GM19372 (cell line): ENCODE data around the gene AK2.
A peak's percentile ranks its signal among the peaks of the same experiment; 100 is the strongest.
"Not testable (repeated sequence)": the region's sequence is repeated elsewhere in the genome, so short reads cannot be mapped to it uniquely, and the experiment has no call there.

Experiments
- ATAC-seq: cut with Tn5 transposase; IDR thresholded peaks from one replicate; pipeline ENCODE4 v1.9.1; 2021; ENCODE audit warnings: mild to moderate bottlenecking, low read depth, moderate library complexity; ENCODE audit not compliant: unreplicated experiment

Gene AK2

DNA sequence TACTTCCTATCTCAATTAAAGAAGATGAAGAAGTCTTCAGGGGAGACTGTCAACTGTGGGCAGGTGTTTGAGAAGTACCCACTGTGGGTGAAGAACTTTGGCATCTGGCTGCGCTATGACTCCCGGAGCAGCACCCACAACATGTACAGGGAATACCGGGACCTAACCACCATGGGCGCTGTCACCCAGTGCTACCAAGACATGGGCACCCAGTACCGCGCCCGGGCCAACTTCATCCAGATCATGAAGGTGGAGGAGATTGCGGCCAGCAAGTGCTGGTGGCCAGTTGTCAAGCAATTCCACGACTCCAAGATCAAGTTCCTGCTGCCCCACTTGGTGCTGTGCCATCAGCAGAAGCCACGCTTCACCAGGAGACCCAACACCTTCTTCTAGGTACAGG, 56.6 kb downstream of the AK2 start:
- no peak for ATAC-seq

DNA sequence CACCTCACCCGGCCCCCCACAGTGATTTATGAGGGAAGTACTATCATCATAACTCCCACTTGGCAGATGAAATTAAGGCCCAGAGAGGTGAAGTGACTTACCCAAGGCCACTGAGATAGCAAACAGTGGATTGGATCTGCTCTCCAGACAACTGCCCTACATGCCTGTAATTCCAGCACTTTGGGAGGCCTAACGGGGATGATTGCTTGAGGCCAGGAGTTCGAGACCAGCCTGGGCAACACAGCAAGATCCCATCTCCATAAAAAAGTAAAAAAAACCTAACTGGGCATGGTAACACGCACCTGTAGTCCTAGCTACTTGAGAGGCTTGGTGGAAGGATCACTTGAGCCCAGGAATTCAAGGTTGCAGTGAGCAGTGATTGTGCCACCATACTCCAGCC, 57.8 kb downstream of the AK2 start:
- ATAC-seq: no peak

DNA sequence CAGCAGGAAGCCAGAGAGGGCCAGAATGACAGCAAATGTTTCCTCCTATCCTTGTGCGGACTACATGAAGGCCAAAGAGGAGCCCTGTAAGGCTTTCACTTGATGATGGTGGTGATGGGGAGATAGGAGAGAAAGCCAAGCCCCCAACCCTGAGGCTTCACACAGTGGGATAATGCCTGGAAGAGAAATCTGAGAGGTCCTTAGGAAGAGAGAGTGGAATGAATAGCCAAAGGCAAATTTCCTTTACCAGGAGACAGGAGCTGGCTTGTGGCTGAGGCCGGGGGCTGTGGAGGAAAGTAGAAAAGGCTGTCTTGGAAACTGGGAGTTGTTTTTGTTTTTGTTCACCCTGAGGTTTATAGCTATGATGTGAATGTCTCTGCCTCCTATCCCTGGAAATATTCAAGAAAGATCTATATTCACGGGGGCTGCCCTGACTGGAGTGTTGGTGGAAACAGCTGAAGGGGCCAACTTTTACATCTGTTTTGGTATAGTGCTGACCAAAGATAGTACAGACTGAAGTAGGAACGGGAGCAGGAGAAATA, 59.1 kb downstream of the AK2 start:
- ATAC-seq: no peak

DNA sequence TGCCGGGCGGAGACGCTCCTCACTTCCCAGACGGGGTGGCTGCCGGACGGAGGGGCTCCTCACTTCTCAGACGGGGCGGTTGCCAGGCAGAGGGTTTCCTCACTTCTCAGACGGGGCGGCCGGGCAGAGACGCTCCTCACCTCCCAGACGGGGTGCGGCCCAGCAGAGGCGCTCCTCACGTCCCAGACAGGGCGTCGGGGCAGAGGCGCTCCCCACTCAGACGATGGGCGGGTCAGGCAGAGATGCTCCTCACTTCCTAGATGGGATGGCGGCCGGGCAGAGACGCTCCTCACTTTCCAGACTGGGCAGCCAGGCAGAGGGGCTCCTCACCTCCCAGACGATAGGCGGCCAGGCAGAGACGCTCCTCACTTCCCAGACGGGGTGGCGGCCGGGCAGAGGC, 61.6 kb downstream of the AK2 start:
- ATAC-seq: not testable (repeated sequence)

DNA sequence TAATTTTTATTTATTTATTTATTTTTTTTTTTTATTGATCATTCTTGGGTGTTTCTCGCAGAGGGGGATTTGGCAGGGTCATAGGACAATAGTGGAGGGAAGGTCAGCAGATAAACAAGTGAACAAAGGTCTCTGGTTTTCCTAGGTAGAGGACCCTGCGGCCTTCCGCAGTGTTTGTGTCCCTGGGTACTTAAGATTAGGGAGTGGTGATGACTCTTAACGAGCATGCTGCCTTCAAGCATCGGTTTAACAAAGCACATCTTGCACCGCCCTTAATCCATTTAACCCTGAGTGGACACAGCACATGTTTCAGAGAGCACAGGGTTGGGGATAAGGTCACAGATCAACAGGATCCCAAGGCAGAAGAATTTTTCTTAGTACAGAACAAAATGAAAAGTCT, 63.2 kb downstream of the AK2 start:
- not testable (repeated sequence) for ATAC-seq

DNA sequence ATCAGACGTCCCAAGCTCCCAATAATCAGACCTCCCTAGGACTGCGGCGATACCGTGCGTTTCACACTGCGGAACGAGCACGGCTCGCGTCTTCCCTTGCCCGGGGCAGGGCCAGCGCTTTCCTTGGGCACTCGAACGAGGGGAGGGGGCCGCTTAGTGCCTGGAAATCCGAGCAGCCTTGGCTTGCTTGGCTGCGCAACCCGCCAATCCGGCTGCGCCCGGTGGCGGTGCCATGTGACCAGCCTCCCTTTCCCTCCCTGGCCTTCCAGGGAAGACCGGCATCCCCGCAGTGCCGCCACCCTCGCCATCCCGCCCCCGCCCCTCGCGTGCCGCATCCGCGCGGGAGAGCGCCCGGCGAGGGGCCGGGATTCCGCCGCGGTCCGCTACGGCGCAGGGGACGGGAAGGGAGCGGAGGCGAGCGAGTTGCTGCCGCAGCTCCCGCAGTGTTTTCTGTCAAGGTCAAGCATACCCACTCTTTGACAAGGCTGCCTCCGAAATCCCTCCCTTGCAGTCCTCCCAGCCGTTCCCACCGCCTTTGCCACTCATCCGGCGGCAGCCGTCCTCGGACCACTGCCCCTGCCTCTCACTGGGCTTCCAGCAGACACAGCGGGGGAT, 63.8 kb downstream of the AK2 start:
- ATAC-seq: no peak

DNA sequence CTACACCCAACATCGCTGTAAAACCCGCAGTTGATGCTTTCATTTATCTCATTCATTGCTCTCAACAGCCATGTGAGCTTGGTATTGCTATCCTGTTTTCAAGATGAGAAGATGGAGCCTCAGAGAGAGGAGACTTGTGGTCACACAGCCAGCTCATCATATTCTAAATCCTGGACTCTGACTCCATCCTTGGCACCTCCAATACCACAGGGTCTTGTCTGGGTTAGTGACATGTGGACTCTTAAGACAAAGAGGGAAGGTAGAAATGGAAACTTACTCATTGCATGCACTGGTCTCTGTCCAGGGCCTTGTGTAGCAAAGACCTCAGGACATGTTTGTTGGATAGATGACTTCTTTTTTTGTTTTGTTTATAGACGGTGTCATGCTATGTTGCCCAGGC, 65.1 kb downstream of the AK2 start:
- no peak for ATAC-seq

DNA sequence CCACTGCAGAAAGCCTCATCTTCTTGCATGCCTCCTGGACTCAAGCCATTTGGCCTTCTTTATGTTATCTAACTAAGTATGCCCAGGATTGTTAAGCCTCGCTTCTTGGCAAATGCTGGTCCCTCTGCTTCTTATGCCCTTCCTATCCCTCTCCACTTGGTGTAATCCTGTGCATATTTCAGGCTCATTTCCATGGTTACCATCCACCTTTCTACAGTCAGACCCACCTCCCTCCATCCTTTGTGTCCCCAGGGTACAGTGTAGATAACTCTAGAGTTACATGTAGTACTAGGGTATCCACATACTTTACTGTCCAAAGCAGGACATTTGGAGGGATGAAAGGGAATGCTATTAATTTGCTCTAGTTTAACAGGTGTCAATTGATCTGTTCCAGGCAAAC, 65.5 kb downstream of the AK2 start:
- no peak for ATAC-seq

DNA sequence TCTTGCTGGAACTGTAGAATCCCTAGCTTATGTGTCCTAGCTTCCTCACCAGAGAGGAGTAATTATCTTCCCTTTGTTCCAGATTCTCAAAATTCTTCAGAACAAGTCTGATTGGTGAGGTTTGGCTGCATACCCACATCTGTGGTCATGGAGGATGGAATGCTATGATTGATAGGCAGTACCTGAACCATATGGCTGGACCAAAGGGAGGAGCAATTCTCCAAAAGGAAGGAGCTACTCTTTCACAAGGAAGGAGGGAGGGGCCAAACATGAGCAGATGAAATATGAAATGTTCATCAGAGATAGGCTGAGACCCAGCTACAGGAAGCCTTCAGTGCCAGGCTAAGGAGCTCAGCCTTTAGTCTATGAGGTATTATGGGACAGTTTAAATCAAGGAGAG, 67.1 kb downstream of the AK2 start:
- ATAC-seq: no peak

DNA sequence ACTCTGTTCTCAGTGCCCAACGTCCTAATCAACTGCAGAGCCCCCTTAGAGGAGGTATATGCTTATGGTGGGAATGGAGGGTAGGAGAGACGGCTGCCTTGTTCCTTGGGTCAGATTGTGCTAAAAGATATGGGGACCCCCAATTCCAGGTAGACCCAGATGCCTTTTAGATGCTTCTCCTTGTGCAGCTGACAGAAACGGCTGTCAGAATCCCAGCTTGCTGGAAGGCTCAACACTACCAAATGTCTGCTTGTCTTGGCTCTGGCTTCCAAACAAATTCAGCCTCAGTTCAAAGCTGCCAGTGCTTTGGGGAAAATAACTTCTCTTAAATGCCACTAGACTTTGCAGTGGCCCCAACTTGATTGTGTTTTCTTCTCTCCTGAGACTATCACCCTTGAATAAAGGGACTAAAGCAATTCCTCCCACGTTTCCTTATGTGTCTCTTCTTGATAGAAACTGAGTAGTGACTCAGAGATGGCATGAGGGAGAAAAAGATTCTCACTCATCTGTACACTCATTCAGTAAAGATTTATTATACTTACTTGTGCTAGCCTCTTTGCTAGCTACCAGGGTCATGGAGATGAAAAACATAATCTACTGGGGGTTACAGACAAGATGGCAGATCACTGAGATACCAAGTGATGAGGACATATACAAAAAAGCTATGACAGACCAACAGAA, 68.7 kb downstream of the AK2 start:
- no peak for ATAC-seq

DNA sequence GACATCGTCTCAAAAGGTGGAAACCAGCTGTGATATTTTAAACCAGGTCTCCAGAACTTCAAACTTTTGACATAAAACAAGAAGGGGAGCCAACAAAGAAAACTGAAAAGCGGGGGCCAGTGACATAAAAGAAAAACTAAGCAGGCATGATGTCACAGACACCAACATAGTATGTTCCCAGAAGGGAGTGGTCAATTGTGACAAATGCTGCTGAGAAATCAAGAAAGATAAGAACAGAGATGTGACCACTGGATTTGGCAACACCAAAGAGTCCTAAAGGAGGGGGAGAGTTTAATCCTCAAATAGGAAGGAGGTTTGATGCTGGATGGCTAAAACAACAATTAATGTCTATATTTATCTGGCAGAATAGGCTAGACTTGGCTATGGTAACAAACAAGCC, 69.8 kb downstream of the AK2 start:
- ATAC-seq: no peak

DNA sequence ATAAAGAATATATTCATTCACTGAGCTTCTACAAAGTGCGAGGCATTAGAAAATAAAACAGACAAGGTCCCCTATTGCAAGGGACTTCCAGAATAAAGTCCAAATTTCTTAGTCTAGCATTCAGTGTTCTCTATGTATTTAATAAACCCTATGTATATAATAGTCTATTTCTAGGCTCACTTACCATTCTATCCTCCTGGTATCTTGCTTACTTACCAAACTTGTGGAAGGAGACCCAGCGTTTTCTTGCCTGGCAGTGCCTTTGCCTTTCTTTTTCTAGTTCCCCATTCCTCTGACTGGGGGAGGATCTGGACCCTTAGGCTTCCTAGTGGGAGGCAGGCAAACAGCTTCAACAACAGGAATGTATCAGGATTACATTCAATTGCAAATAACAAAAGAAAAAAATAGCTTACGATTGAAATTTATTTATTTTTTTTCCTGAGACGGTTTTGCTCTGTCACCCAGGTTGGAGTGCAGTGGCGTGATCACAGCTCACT, 71.4 kb downstream of the AK2 start:
- no peak for ATAC-seq

DNA sequence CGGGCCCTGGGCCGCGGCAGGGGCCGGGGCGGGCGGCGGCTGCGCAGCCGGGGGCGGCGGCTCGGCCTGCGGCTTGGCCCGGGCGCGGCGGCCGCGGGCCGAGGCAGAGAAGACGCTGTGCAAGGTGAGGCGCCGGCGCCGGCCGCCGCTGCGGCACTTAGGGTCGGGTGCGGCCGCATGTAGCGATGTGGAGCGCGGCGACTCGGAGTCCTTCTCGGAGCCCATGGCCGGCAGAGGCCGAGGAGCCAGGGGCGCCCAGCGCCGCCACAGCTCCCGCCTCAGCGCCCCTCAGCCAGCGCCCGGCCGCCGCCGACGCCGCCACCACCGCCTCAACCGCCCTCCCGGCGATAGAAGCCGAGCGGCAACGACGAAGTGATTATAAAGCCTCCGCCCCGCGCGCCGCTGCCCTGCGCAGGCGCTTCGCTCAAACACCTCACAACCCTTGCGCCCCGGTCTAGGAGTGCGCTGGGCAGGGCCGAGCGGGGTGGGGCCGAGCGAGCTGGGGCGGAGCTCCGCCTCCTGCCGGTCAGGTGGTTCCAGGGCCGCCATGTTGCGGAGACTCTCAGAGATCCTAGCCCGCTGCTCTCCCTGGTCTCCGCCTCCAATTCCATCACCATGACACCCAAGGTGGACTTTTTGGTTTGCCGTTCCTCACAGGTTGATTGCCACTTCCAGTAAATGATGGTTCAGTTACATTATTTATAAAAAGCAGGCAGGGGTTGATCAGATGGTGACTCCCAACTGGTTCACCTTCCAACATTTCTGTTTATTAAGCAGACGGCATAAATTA, 72.0 kb downstream of the AK2 start, which contains the start of gene RNF19B:
Gene RNF19B, minus strand, starts transcription at position 349 of the 790 bp plus-strand sequence. Its CDS starts 124 bp downstream, at position 225.
- peak; percentile 85 for ATAC-seq

DNA sequence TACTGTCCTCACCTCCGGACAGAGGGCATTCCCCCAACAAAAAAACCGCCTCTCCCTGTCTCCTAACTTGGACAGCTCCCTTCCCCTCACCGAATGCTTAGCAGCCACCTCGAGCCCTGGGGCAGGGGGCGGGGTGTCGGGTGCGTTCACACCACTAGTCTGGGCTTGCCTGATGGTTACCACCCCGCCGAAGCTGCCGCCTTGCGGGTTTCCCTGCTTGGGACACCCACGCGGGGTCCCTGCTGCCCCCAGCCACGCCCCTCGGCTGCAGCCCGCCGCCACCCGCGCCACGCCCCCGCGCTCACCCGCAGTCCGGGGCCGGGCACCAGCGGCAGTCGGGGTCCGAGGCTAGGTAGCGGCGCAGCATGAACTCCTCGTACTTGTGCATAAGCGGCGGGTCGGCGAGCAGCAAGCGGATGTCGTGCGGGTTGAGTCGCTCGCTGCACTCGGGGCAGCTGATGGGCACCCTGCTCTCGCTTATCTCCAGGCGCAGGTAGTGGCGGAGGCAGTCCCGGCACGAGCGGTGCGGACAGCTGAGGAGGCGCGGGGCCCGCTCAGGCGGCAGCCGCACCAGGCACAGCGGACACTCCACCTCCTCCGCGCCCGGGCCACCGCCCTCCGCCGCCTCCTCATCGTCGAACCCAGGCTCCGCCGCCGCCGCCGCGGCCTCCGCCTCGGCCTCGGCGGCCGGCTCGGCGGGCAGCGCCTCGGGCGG, 72.8 kb downstream of the AK2 start:
- ATAC-seq: peak; percentile 22

DNA sequence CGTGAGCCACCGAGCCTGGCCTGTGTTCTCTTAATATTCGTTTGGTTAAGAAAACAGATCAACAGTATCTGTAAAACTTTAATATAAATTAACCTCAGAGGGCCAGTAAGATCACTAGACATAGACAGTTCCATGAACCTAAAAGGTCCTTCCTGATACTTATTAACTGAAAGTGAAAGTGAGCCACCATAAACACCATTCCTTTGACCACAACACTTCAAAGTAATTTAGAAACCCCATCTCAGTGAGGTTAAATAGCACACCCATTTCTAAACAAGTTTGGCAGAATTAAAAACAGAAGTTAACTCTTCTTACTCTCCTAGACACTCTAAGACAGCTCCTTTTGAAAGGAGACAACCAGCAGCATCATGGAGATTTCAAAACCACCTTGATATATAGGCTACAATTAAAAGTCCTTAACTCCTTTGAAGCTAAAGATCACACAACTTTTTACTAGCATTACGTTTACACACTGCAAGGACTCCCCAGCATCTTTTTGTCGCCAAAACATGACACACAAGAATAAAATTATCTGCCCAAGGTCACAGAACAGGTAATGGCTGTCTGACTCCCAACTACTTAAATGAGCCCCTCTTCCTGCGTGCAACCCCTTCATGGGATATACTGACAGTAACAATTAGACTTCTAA, 74.3 kb downstream of the AK2 start:
- no peak for ATAC-seq

DNA sequence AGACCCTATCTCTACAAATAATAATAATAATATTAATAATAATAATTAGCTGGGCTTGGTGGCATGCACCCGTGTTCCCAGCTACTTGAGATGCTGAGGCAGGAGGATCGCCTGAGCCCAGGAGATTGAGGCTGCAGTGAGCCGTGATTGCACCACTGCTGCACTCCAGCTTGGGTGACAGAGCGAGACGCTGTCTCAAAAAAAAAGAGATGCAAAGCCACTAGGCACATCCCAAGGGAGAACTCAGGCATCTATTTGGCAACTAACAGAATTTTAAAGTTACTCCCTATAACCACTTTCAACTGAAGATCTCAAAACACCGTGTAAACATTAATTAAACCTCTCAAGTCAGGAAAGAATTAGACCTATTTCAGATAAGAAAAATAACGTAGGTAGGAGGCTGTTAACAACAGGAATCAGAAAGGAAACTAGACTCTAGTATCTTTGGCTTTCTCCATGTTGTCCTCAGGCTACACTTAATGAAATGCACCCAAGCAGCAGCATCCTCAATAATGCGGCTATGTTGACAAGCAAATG, 75.8 kb downstream of the AK2 start:
- no peak for ATAC-seq

DNA sequence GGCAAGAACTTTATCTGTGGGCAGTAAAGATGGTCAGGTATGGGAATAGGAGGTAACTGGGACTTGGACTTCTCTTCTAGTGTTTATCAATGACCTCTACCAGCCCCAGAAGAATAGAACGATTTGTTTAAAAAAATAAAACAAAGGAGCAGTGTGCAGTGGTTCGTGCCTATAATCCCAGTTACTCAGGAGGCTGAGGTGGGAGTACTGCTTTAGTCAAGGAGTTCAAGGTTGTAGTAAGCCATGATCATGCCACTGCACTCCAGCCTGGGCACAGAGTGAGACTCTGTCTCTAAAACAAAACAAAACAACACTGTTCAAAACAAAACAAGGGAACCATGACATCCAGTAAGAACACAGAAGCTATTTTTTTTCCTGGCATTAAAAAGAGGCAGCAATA, 76.3 kb downstream of the AK2 start:
- no peak for ATAC-seq

DNA sequence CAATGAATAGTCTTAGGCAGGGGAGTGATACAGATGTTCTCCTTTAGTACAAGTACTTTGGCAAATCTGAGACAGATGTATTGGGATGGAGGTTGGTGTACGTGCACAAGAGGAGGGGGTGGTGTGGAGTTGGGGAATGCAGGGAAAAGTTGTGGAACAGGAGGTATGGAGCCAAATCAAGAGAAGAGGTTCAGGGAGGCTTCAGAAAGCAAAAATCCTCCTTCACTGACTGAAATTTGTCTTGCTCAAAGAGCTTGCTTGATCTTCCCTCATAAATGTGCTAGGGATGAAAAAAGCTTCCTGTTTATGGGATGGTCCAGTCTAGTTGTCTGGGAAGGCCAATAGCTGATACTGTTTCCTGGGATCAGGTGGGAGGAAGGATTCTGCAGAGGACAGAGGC, 77.9 kb downstream of the AK2 start:
- ATAC-seq: no peak
